Hematopoietic multipotent progenitor cell treated with erythropoietin and hydrocortisone succinate and interleukin-3 and kit ligand, for 8 days (in vitro differentiated cells): Measurements from ENCODE around the gene RASA2.

Source experiments
- DNase-seq: peaks from one replicate; pipeline ENCODE4 v3.0.0-alpha.2; 2015

Gene RASA2

GRCh38 chr3:141648055-141648910 is 161.5 kb downstream of the RASA2 start:
- DNase-seq = no peak

- no peak for DNase-seq
These were observed 163.0 kb downstream of the RASA2 start for GRCh38 chr3:141649871-141650270.

GRCh38 chr3:141650783-141651182 is 164.0 kb downstream of the RASA2 start:
- no peak for DNase-seq

- peak; percentile 23 for DNase-seq
These were observed 164.6 kb downstream of the RASA2 start for GRCh38 chr3:141651409-141651808.

- DNase-seq = no peak
These were observed 165.5 kb downstream of the RASA2 start for GRCh38 chr3:141652349-141652748.

- no peak for DNase-seq
These were observed 167.0 kb downstream of the RASA2 start for GRCh38 chr3:141653847-141654246.

- DNase-seq = peak; percentile 69
These were observed 169.0 kb downstream of the RASA2 start for GRCh38 chr3:141655801-141656200.

GRCh38 chr3:141656771-141657170 is 169.9 kb downstream of the RASA2 start:
- DNase-seq = peak; percentile 66

GRCh38 chr3:141657516-141657915 is 170.7 kb downstream of the RASA2 start:
- peak; percentile 82 for DNase-seq

- DNase-seq = no peak
These were observed 173.2 kb downstream of the RASA2 start for GRCh38 chr3:141659821-141660613.

- DNase-seq = no peak
These were observed 173.8 kb downstream of the RASA2 start for GRCh38 chr3:141660614-141660947.

- DNase-seq = no peak
These were observed 174.7 kb downstream of the RASA2 start for GRCh38 chr3:141661229-141662196.

- DNase-seq = no peak
These were observed 177.2 kb downstream of the RASA2 start for GRCh38 chr3:141663993-141664392.
